ENCODE results near the gene TMBIM1.

The TMBIM1 gene

DNA sequence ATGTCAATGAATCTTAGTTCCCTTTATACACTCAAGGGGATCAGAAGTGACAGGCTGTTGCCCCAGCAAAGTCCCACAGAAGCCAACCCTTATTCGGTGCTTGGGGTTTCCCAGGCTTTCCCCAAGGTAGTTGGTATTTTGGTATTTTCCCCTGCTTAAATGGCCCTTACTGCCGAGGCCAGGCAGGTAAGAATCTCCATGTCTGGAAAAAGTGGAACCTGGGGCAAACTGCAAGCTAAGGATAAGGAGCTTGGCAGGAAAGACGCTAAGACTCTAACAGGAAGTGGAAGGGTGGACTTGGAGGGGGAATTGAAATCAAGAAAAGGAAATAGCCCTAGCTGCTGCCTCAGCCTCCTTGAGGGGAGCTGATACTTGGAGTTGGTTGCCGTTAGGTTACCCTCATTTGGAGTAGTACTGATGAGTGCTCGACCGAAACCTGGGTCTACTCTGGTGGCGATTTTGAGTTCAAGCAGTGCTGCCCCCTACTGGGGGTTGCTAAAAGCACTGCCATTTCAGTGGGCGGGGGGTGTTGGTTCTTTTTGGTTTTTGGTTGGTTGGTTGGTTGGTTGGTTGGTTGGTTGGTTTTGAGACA lies 34.8 kb downstream of the TMBIM1 start:
- no peak for DNase-seq (ENCODE audit: low spot score)

DNA sequence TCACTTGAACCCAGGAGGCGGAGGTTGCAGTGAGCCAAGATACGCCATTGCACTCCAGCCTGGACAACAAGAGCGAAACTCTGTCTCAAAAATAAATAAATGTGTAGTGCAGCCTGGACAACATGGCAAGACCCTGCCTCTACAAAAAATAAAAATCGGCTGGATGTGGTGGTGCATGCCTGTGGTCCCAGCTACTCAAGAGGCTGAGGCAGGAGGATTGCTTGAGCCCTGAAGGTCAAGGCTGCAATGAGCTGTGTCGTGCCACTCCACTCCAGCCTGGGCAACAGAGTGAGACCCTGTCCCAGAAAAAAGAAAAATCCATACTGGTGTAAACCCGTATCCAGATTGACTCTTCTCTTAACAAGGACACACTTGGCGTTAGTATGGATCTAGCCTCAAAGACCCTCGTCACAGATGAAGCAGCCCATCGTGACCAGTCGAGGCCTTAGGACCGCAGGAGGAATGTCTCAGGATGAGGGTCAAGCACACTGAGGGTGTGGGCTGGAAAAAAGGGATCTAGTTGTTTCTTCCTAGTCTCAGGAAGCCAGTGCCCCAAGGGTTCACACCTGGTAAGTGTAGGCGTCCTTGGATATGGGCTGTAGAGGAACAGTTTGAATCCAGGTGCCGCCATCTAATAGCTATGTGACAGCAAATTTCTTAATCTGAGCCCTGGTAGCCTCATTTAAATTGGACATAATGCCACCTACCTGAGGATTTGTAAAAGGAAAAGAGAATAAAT lies 35.5 kb downstream of the TMBIM1 start:
- DNase-seq (ENCODE audit: low spot score), result no peak

DNA sequence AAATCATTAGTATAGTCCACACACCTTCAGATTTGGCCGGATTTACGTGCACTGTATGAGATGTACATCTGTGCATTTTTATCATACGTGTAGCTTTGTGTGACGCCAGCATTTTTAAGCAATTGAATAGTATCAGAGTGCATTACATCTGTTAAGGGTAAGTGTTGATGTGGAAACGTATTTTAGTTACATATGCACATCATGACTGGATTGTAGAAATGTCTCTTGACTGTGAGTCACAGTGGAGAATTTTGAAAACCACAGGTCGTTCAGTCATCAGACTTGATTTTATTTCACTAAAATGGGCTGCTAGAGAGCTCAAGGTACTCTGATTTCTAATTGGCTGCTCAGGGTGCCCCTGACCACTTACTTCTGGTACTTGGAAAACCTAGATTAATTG lies 36.9 kb downstream of the TMBIM1 start:
- DNase-seq (ENCODE audit: low spot score), result peak; percentile 64

DNA sequence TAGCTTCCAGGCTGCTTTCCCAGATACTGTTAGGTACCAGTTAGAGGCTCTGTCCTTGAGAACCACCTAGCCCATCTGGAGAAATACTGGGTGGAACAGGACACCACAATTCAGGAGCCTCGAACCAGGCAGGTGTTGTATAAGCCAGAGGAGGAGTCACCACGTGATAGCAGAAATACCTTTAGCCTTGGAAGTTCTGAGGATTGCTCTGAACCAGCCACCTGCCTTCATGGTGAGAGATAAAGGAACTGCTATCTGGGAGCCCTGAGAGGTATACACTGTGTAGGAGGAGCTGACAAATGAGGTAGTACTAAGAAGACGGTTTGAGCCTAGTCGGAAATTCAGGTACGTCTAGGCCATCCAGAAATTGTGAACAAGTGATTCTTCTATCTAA lies 39.1 kb downstream of the TMBIM1 start:
- DNase-seq (ENCODE audit: low spot score), result no peak

DNA sequence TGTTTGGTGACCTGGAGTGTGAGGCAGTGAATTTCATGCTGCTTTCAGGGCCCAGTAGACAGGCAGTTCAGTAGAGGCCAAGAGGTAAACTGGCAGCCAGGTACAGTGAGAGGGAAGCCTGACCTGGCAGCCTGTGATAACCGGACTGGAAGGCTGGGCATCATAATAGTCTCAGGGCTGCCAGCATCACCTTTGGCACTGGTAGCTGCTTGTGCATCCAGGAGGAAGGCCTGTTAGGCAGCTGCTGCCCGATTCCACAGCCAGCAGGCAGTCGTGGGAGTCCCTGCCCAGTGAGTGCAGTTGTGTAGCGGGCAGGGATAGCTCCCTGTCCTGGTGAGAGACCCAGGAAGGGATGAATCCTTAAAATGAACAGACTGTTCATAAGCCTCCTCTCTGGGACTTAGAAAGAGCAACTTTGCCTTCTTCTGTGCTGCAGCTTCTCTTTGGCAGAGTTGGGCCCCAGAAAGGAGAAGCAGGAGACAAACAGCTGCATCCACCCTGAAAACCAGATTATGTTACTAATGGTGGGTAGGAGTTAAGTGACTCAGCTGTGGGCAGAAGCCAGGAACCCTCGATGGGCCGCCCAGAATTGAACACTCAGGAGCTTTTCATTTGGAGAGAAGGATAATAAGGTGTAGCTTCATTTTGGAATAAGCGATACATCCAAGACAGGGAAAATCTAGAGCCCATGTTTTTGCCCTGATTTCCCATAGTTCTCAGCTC lies 39.6 kb downstream of the TMBIM1 start:
- DNase-seq (ENCODE audit: low spot score), result no peak

DNA sequence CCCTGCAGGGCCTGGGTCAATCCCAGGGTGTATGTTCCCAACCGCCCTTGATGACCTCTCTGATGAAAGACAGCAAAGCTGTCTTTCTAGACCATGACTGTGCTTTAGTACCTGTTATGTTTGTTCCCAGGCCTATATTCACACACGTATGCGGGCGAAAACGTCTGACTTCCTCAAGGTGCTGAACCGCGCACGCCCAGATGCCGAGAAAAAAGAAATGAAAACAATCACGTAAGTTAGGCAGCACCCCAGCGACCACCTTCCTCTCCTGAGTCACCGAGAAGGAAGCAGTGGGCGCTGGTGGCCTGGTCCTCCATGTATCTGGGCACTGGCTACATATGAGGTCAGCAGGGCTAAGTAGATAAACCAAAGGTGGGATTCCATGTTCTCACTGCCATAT lies 42.6 kb downstream of the TMBIM1 start:
- DNase-seq (ENCODE audit: low spot score), result no peak

DNA sequence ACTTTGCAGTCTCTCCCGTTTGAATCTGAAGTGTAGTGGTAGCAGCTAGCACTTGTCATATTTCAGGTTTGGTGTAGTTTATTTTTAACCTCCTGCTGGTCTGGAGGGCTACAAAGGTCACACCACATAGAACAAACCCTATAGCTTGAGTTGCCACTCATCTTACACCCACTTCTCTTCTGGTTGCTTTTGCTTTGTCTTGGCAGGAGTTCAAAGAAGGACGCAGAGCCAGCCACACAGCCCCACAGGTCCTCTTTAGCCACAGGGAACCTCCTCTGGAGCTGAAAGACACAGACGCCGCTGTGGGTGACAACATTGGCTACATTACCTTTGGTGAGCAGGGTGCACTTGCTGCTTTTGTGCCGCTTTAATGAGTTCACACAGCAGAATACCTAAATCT lies 47.1 kb downstream of the TMBIM1 start:
- no peak for DNase-seq (ENCODE audit: low spot score)

DNA sequence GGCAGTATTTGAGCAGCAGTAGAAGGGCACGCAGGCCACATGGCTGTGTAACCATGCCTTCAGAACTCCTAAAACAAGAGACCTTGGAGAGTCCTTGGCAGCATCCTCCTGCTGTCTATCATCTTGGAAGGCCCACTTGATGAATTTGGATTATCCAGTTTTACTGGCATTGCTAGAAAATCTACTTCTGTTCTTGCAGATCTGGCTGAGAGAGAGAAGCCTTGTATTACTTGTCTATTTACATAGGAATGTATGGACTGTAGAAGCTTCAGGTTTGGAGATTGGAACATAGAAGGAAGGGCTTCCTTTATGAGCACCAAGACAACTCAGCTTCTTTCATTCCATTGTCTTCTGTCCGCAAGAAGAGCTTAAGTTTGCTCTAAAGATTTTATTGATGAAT lies 47.6 kb downstream of the TMBIM1 start:
- DNase-seq (ENCODE audit: low spot score), result no peak

DNA sequence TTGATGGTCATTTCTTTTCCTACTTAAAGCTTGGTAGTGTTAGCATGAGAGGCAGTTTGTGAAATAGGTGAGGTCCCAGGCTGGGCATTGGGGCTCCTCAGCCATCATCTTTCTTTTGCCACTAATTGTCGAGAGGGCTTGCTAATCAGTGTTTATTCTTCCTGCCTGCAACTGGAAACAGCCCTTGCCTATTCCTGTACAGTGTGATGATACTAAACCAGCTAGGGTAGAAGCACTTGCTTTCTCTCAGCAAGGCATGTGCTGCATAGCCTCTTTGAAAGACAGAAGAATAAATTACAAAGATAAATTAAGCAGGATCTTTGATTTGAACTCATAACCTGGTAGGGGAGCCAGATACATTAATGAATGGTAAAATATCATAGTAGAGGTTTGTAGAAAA lies 48.1 kb downstream of the TMBIM1 start:
- DNase-seq (ENCODE audit: low spot score), result no peak

DNA sequence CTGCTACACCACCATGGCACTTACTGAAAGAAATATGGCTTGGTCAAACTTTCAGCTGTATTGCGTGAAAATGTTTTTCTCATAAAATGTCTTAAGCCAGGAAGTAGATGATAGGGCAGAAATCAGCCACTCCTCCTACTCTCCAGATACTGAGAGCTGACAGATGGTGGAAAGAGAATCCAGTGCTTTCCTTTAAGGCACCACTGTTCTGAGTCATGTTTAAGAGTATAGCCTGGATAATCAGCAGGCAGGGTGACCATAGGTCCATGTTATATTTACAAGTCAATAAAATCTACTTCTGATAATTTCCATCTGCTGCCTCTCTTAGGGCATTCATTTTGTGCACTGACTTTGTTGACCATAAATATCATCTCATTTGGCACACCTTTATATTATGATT lies 53.4 kb downstream of the TMBIM1 start:
- no peak for DNase-seq (ENCODE audit: low spot score)

DNA sequence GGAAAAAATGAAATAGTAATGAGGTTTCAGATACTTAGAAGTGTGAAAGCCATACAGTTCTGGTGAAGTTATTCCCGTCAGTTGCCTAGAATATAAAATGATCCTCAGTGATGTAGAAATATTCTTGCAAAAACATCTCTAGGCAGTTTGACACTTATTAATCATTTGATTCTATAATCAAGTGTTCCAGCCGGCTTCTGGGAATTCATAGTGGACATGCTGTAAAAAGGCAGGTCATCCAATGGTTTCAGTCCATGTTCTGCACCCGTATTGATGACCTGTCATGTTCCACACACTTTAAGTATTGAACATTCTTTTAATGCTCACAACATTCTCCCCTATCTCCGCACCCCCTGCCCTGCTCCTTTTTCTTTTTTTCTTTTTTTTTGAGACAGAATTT lies 55.5 kb downstream of the TMBIM1 start:
- no peak for DNase-seq (ENCODE audit: low spot score)

DNA sequence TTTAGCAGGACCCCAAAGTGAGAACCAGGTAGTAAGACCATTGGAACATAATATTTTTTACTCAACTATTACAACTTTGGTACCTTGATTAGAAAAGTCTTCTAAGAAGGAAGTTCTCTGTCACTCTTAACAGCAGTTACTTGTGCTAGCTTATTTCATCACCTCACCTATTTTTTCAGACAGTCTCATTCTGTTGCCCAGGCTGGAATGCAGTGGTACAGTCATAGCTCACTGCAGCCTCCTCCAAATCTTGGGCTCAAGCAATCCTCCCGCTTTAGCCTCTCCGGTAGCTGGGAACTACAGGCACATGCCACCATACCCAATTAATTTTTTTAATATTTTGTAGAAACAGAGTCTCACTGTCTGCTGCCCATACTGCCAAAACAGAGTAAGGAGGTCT lies 57.3 kb downstream of the TMBIM1 start:
- DNase-seq (ENCODE audit: low spot score), result no peak

DNA sequence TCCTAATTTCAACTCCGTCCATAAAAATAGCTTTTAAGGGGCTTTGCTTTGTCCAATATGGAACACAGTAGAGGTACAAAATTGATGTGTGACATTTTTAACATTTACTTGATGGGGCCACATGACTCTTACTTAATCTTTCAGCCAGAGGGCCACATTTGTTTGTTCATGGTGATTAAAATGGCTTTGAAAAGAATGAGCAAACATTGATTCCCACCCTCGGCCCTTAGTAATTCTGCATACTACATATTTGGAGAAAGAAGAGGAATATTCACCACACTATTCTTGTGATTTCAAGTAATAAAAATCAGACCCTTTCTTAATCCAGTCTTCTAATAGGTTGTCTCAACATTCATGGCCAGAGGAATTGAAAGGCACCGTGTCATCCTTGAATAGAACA lies 57.8 kb downstream of the TMBIM1 start:
- no peak for DNase-seq (ENCODE audit: low spot score)

DNA sequence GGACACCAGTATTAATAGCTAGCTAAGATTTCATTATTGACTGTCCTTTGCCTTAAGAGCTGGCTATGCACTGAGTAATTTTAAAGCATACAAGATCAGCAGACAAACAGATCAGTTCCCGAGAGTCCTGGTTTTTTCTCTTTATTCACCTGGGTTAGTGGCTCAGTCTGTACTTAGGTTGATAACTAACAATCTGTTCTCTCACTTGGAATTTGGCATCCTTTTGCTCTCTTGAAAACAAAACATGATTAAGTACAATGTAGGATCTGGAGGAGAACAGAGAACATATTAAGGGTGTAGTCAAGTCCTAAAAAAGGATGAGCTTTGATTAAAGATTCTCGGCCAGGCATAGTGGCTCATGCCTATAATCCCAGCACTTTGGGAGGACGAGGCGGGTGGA lies 58.8 kb downstream of the TMBIM1 start:
- DNase-seq (ENCODE audit: low spot score), result no peak

DNA sequence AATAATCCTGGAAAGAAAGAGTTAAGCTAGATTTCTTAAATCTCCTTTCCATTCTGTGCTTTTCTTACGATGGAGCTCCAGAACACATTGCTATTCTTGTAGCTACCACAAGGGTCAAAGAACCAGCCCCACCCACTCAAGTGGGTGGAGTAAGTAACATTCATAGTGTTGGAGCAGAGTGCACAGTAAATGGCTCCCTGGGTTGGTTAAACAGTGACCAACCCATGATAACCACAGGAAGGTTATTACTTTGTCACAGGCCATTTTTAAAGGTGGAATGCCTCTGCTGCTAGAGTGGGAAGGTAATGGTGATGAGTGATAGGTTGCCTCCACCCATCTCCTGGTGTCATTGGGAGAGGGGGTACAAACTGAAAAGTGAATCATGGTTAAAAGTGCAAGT lies 61.4 kb downstream of the TMBIM1 start:
- peak; percentile 74 for DNase-seq (ENCODE audit: low spot score)

DNA sequence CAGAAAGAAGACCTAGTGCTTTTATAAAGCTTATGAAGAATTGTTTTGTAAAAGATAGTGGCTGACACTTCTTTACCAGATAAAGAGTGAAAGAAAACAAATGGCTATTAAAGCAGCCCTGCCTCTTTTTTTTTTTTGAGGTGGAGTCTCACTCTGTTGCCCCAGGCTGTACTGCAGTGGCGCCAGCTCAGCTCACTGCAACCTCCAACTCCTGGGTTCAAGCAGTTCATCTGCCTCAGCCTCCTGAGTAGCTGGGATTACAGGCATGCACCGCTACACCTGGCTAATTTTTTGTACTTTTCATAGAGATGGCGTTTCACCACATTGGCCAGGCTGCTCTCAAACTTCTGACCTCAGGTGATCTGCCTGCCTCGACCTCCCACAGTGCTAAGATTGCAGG lies 62.5 kb downstream of the TMBIM1 start:
- DNase-seq (ENCODE audit: low spot score), result no peak

DNA sequence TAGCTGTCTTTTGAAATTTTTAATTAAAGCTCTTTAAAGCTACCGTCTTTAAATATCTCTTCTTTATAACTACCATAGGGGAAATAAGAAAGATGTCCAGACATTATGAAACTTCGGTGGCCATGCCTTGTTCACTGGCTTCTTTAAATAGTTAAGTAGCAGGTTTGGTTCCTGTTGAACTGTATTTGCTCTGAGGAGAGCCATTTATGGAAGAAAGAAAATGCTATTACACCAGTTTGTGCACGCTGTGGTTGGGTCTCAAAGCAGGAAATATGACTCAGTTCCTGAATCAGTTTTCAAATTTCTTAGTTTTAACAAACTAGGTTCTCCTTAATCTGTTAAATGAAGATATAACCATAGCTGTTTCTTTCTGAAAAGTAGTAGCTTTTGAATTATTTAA lies 63.1 kb downstream of the TMBIM1 start:
- DNase-seq (ENCODE audit: low spot score), result peak; percentile 80

DNA sequence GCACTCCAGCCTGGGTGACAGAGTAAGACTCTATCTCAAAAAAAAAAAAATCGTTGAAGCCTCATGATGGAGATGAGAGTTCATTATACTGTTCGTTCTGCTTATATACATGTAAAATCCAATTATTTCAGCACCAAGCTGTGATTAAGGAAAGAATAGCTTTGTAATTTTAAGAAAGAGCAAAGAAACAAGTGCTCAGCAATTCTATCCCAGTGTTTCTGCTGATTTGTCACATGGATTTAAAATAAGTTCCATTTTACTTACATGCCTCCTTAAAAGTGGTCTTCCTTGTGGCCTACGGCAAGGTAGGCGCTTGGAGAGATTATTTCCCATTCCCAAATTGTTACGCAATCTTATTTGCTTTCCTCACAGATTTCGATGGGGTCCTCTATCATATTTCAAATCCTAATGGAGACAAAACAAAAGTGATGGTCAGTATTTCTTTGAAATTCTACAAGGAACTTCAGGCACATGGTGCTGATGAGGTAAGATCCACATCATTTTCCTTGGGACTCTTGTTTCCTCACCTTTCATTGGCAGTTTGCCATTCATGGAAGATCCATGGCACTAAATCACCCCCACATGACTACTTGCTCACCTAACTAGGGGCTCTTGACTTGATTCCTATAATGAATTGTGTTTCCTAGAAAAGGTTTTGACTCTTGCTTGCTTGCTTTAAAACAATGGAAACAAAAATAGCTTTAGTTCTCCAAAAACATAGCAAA lies 63.8 kb downstream of the TMBIM1 start:
- no peak for DNase-seq (ENCODE audit: low spot score)

DNA sequence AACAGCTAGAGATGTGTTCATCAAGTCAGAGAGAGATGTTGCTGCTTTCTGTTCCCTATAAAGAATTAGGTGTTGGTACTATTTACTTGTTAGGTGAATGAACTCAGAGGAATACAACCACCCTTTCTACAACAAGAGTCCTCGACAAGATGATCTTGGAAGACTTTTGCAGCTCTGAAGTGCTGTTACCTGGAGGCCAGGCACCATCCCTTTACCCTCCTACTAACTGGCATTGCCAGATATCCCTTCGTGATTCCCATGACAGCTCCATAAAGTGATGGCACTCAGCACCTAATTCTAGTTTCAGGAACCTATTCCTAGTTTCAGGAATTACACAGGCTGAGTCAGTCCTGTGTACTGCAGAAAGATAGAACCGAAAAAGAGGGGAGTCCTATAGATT lies 65.4 kb downstream of the TMBIM1 start:
- no peak for DNase-seq (ENCODE audit: low spot score)

Measured in RKO (cell line).